ENCODE results near the gene CERK. TPM values are rescaled to one million over a fixed set of nuclear protein-coding genes. Genes with fewer than 3 reads are reported as not detected.

CERK gene
- total and polyA plus RNA-seq, 2 of the 13 experiments (the other 11 are each of a cell fraction or from before 2014, with no cell fraction given), result 40.3 to 41.9 TPM

DNA sequence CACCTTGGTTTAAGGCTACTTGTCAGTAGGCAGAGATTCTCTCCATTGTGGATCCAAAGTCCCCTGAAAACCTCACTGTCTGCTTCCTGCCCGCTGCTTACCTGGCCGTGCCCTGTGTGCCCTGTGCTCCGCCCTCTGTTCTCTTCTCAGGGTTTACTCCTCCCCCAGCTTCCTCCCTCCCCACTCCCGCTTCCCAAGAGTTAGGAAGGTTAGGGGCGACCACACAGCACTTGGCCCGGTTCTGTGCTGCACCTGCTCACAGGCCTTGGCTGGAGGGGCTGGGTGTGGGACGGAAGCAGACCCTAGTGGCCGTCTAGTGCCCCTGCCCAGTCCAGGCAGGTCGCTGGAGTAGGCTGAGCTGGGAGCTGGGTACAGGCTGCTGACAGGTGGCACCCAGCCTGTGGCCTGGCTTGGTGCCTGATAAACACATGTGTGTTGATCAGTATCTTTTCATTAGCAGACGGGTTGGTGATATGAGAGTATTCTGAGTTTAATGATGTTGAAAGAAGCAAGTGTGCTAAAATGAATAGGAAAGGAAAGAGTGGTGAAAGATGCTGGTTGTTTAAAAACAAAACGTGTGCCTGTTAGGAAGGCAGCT is 77.3 kb downstream of the CERK start (continued):
- TF ChIP-seq, protein P1, sequence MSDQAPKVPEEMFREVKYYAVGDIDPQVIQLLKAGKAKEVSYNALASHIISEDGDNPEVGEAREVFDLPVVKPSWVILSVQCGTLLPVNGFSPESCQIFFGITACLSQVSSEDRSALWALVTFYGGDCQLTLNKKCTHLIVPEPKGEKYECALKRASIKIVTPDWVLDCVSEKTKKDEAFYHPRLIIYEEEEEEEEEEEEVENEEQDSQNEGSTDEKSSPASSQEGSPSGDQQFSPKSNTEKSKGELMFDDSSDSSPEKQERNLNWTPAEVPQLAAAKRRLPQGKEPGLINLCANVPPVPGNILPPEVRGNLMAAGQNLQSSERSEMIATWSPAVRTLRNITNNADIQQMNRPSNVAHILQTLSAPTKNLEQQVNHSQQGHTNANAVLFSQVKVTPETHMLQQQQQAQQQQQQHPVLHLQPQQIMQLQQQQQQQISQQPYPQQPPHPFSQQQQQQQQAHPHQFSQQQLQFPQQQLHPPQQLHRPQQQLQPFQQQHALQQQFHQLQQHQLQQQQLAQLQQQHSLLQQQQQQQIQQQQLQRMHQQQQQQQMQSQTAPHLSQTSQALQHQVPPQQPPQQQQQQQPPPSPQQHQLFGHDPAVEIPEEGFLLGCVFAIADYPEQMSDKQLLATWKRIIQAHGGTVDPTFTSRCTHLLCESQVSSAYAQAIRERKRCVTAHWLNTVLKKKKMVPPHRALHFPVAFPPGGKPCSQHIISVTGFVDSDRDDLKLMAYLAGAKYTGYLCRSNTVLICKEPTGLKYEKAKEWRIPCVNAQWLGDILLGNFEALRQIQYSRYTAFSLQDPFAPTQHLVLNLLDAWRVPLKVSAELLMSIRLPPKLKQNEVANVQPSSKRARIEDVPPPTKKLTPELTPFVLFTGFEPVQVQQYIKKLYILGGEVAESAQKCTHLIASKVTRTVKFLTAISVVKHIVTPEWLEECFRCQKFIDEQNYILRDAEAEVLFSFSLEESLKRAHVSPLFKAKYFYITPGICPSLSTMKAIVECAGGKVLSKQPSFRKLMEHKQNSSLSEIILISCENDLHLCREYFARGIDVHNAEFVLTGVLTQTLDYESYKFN (CRISPR knock-in tag; conservative IDR thresholded peaks at IDR 0.05), result peak; percentile 53
- TF ChIP-seq, protein P2, sequence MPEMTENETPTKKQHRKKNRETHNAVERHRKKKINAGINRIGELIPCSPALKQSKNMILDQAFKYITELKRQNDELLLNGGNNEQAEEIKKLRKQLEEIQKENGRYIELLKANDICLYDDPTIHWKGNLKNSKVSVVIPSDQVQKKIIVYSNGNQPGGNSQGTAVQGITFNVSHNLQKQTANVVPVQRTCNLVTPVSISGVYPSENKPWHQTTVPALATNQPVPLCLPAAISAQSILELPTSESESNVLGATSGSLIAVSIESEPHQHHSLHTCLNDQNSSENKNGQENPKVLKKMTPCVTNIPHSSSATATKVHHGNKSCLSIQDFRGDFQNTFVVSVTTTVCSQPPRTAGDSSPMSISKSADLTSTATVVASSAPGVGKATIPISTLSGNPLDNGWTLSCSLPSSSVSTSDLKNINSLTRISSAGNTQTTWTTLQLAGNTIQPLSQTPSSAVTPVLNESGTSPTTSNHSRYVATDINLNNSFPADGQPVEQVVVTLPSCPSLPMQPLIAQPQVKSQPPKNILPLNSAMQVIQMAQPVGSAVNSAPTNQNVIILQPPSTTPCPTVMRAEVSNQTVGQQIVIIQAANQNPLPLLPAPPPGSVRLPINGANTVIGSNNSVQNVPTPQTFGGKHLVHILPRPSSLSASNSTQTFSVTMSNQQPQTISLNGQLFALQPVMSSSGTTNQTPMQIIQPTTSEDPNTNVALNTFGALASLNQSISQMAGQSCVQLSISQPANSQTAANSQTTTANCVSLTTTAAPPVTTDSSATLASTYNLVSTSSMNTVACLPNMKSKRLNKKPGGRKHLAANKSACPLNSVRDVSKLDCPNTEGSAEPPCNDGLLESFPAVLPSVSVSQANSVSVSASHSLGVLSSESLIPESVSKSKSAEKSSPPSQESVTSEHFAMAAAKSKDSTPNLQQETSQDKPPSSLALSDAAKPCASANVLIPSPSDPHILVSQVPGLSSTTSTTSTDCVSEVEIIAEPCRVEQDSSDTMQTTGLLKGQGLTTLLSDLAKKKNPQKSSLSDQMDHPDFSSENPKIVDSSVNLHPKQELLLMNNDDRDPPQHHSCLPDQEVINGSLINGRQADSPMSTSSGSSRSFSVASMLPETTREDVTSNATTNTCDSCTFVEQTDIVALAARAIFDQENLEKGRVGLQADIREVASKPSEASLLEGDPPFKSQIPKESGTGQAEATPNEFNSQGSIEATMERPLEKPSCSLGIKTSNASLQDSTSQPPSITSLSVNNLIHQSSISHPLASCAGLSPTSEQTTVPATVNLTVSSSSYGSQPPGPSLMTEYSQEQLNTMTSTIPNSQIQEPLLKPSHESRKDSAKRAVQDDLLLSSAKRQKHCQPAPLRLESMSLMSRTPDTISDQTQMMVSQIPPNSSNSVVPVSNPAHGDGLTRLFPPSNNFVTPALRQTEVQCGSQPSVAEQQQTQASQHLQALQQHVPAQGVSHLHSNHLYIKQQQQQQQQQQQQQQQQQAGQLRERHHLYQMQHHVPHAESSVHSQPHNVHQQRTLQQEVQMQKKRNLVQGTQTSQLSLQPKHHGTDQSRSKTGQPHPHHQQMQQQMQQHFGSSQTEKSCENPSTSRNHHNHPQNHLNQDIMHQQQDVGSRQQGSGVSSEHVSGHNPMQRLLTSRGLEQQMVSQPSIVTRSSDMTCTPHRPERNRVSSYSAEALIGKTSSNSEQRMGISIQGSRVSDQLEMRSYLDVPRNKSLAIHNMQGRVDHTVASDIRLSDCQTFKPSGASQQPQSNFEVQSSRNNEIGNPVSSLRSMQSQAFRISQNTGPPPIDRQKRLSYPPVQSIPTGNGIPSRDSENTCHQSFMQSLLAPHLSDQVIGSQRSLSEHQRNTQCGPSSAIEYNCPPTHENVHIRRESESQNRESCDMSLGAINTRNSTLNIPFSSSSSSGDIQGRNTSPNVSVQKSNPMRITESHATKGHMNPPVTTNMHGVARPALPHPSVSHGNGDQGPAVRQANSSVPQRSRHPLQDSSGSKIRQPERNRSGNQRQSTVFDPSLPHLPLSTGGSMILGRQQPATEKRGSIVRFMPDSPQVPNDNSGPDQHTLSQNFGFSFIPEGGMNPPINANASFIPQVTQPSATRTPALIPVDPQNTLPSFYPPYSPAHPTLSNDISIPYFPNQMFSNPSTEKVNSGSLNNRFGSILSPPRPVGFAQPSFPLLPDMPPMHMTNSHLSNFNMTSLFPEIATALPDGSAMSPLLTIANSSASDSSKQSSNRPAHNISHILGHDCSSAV (CRISPR knock-in tag; IDR thresholded peaks at IDR 0.05; ENCODE audit: borderline replicate concordance), result no peak
- TF ChIP-seq, protein P3, sequence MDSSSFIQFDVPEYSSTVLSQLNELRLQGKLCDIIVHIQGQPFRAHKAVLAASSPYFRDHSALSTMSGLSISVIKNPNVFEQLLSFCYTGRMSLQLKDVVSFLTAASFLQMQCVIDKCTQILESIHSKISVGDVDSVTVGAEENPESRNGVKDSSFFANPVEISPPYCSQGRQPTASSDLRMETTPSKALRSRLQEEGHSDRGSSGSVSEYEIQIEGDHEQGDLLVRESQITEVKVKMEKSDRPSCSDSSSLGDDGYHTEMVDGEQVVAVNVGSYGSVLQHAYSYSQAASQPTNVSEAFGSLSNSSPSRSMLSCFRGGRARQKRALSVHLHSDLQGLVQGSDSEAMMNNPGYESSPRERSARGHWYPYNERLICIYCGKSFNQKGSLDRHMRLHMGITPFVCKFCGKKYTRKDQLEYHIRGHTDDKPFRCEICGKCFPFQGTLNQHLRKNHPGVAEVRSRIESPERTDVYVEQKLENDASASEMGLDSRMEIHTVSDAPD (CRISPR knock-in tag; IDR thresholded peaks at IDR 0.05), result no peak
- no peak for TF ChIP-seq KDM1A (CRISPR knock-in tag; IDR thresholded peaks at IDR 0.05)
- no peak for TF ChIP-seq ZNF615 (CRISPR knock-in tag; IDR thresholded peaks at IDR 0.05; ENCODE audit: borderline replicate concordance)
- 0 out of 2 replicates have a peak, but pooled peaks have one; percentile 58 for TF ChIP-seq GFI1 (CRISPR knock-in tag; IDR thresholded peaks at IDR 0.05; ENCODE audit: borderline replicate concordance)
- TF ChIP-seq ZFY (CRISPR knock-in tag; IDR thresholded peaks at IDR 0.05), result no peak
- TF ChIP-seq, protein P4, sequence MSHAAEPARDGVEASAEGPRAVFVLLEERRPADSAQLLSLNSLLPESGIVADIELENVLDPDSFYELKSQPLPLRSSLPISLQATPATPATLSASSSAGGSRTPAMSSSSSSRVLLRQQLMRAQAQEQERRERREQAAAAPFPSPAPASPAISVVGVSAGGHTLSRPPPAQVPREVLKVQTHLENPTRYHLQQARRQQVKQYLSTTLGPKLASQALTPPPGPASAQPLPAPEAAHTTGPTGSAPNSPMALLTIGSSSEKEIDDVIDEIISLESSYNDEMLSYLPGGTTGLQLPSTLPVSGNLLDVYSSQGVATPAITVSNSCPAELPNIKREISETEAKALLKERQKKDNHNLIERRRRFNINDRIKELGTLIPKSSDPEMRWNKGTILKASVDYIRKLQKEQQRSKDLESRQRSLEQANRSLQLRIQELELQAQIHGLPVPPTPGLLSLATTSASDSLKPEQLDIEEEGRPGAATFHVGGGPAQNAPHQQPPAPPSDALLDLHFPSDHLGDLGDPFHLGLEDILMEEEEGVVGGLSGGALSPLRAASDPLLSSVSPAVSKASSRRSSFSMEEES (CRISPR knock-in tag; IDR thresholded peaks at IDR 0.05), result no peak
- 0 out of 2 replicates have a peak, but pooled peaks have one; percentile 19 for TF ChIP-seq GATAD2A (CRISPR knock-in tag; IDR thresholded peaks at IDR 0.05)
- TF ChIP-seq MYC (CRISPR knock-in tag; IDR thresholded peaks at IDR 0.05; ENCODE audit: borderline replicate concordance), result no peak
- no peak for TF ChIP-seq ZFP82 (CRISPR knock-in tag; IDR thresholded peaks at IDR 0.05; ENCODE audit: borderline replicate concordance)
- no peak for TF ChIP-seq FOXK2 (IDR thresholded peaks at IDR 0.05)
- peak; percentile 47; the same call in 1 of the 2 replicates for TF ChIP-seq ETV5 (CRISPR knock-in tag; IDR thresholded peaks at IDR 0.05; ENCODE audit: borderline replicate concordance)
- no peak for TF ChIP-seq RFXANK (CRISPR knock-in tag; IDR thresholded peaks at IDR 0.05)
- TF ChIP-seq BCL6 (CRISPR knock-in tag; IDR thresholded peaks at IDR 0.05), result no peak
- no peak for TF ChIP-seq NCOA2 (CRISPR knock-in tag; IDR thresholded peaks at IDR 0.05)

Data from HepG2 (cell line).